Heart left ventricle (tissue), 16 donors: ENCODE measurements around the gene HES1. TPM values are rescaled to one million over a fixed set of nuclear protein-coding genes. Genes with fewer than 3 reads are reported as not detected.

Experiments
- ATAC-seq, 4 donors: fragments of 200-7000 bp; cut with Tn5 transposase; one replicate each; pipeline ENCODE4 v1.9.1; 2020 to 2022; ENCODE audit warnings: moderate library complexity in 4 of 4, mild to moderate bottlenecking in 3 of 4, moderate number of reproducible peaks in 1 of 4
- DNase-seq, 5 donors: peaks; one replicate each; pipeline ENCODE4 v3.0.0-alpha.2; 2020
- H3K27ac ChIP-seq, 12 donors: fragments of 200-600 bp; sonication (generic) in 4 of 12; one replicate each; pipeline versions ENCODE4 v1.5.0 to v1.8.0; 2016 to 2022; ENCODE audit warnings: mild to moderate bottlenecking in 2 of 12
- H3K27me3 ChIP-seq, 9 donors: fragments of 200-600 bp; sonication (generic) in 2 of 9; one replicate each; pipeline versions ENCODE4 v1.5.1 to v1.8.0; 2016 to 2022; ENCODE audit warnings: mild to moderate bottlenecking in 3 of 9
- H3K36me3 ChIP-seq, 9 donors: fragments of 200-600 bp; sonication (generic) in 2 of 9; one replicate each; pipeline versions ENCODE4 v1.5.0 to v1.8.0; 2018 to 2022; ENCODE audit warnings: mild to moderate bottlenecking in 2 of 9
- H3K4me1 ChIP-seq, 12 donors: fragments of 200-600 bp; sonication (generic) in 4 of 12; one replicate each; pipeline versions ENCODE4 v1.5.0 to v1.8.0; 2016 to 2022; ENCODE audit warnings: mild to moderate bottlenecking in 3 of 12
- H3K4me3 ChIP-seq, 12 donors: fragments of 200-600 bp; sonication (generic) in 4 of 12; one replicate each; pipeline versions ENCODE4 v1.5.0 to v1.8.0; 2017 to 2022; ENCODE audit warnings: mild to moderate bottlenecking in 9 of 12, moderate library complexity in 4 of 12
- H3K9me3 ChIP-seq, 12 donors: fragments of 200-600 bp; sonication (generic) in 4 of 12; one replicate each; pipeline versions ENCODE4 v1.5.0 to v1.8.0; 2016 to 2022; ENCODE audit warnings: mild to moderate bottlenecking in 1 of 12
- POLR2A ChIP-seq, 2 donors: fragments of 450-650 bp; IDR thresholded peaks; one replicate each; pipeline ENCODE4 v1.6.1; 2017; ENCODE audit warnings: antibody characterized with exemption in 2 of 2, mild to moderate bottlenecking in 2 of 2, moderate library complexity in 2 of 2
- WGBS, 4 donors: extraction: QIAGEN DNeasy Blood & Tissue Kit in 2 of 4; methylation state at CpG; one replicate each; pipeline versions ENCODE4 v1.1.5 to v1.1.7; 2013 to 2018; 5-methylcytosine and 5-hydroxymethylcytosine counted together
- intact Hi-C, 10 donors: fragments of 100-400 bp; cut with DNase I; formaldehyde crosslinking; loops; one replicate each; pipeline versions ENCODE4 v1.11.1 to v1.14.2; 2022
- polyA plus RNA-seq, 2 donors: library from polyadenylated mRNA; stranded (reverse); fragments of 200-250 nt; gene quantifications; one replicate each; pipeline ENCODE4 v1.2.3, GENCODE V29; 2013
- total RNA-seq, 9 donors: library from RNA; depleted of rRNA in 2 of 9; stranded (reverse); fragments of >200 nt in 2 of 9; fragmentation: NEBNext Ultra II Directional in 3 of 9; extraction: Animal tissue kit (Norgen Biotek cat#: 25700) in 3 of 9; gene quantifications; one replicate each; pipeline versions ENCODE4 v1.1.0 to v1.2.4, GENCODE V29; 2016 to 2023
- TF ChIP-seq, protein P1 (sequence below), 12 donors: fragments of 200-600 bp; sonication (generic) in 4 of 12; IDR thresholded peaks; one replicate each; pipeline versions ENCODE4 v1.5.0 to v1.8.0; 2018 to 2022; ENCODE audit warnings: antibody characterized with exemption in 12 of 12, mild to moderate bottlenecking in 5 of 12
- donor health status: ischemic (EF 13 %, LVEDD 7.1; RV severe dilation, severe dysfunction).
- donor health status: healthy with polysubstance abuse.
- donor health status: DM: no; HTN: yes; CAD: no.
- donor health status: DM: no; HTN: no; CAD: no.
- donor health status: ischemic (EF 25% LVEDD 6.9; RV normal size, moderate dysfunction).
- donor health status: ischemic (EF 25% LVEDD 5.7; RV mildly dilated, moderate dysfunction).
- donor health status: healthy.
- donor health status: DM: yes; HTN: yes; CAD: no.
- donor health status: ischemic (EF 35%, LVEDD 5.7; RV mildly dilated, moderate dysfunction).
- donor health status: nonischemic (EF 11% LVEDD 7.7; RV severe dilation, severe dysfunction).
- donor health status: DM: yes; HTN: yes; CAD: no.
- donor health status: PGD.
- donor health status: ischemic (EF 29% LVEDD 5.4; RV normal size, mild dysfunction).
- donor health status: nonischemic (EF 23%, LVEDD 6.1; RV moderate dilation, normal function).

Gene HES1
- total and polyA plus RNA-seq, 11 donors = 9.2 to 32.3 (median 12.0) TPM

GRCh38 chr3:194139071-194139813, 3.3 kb downstream of the HES1 start:
- intact Hi-C loops = loop anchor here in 8 of 10 donors (2.0 to 10.0 kb wide), 10 partner anchors 64 to 352 kb away; no protein-coding TSS in a partner anchor
- no peak for ATAC-seq
- DNase-seq = peak in 4 of 5 donors; percentile 45 to 57 (median 54)
- peak overlapping the region in 11 of 12 donors; percentile 49 to 99 (median 97) for H3K27ac ChIP-seq
- no peak for TF ChIP-seq POLR2A (IDR thresholded peaks at IDR 0.05)
- TF ChIP-seq, protein P1, sequence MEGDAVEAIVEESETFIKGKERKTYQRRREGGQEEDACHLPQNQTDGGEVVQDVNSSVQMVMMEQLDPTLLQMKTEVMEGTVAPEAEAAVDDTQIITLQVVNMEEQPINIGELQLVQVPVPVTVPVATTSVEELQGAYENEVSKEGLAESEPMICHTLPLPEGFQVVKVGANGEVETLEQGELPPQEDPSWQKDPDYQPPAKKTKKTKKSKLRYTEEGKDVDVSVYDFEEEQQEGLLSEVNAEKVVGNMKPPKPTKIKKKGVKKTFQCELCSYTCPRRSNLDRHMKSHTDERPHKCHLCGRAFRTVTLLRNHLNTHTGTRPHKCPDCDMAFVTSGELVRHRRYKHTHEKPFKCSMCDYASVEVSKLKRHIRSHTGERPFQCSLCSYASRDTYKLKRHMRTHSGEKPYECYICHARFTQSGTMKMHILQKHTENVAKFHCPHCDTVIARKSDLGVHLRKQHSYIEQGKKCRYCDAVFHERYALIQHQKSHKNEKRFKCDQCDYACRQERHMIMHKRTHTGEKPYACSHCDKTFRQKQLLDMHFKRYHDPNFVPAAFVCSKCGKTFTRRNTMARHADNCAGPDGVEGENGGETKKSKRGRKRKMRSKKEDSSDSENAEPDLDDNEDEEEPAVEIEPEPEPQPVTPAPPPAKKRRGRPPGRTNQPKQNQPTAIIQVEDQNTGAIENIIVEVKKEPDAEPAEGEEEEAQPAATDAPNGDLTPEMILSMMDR (IDR thresholded peaks at IDR 0.05) = no peak
- peaks cover 0 to 45% (median 0%) of the 10 kb centered on the region in 9 donors for H3K27me3 ChIP-seq
- peaks cover 0 to 6% (median 0%) of the 10 kb centered on the region in 9 donors for H3K36me3 ChIP-seq
- no peaks in the 10 kb centered on the region for H3K9me3 ChIP-seq
- WGBS, 4 donors = 40 to 56% (median 47%) methylated on average over 16 to 21 of the region's 21 CpGs
- H3K4me3 ChIP-seq = peak overlapping the region in 10 of 12 donors; percentile 7 to 92 (median 76)
- H3K4me1 ChIP-seq = peaks cover 0 to 78% (median 42%) of the 10 kb centered on the region in 12 donors

DNA sequence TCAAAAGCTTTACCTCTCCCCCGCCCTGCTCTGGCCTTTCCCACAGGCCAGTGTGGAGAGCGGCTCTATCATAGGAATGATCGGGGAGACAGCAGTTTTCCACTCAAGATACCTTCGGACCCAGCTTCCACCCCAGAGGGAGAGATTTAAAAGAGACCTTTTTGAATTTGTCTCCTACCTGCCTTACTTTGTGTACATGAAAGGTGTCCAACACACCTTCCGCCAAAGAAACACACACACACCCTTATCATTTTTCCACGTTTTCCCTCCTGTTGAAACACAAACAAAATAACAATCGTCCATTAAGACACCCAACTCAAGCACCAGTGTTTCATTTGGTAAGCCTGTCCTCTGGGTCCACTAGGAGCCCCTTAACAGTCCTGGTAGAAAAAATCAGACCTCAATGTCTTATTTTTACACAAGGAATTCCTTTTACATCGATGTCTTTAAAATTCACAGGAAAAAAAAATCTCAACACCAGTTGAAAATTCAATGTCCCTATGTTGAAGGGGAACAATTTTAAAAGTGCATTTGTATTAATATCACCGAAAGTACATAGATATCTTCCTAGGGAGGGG, 4.0 kb downstream of the HES1 start:
- Histone ChIP-seq H3K9me3 (no peaks in the 10 kb centered on the region), H3K4me1 (peaks cover 0 to 75% (median 42%) of the 10 kb centered on the region in 12 donors), H3K27me3 (peaks cover 0 to 45% (median 0%) of the 10 kb centered on the region in 9 donors), H3K4me3 (peak overlapping the region in 6 of 12 donors; percentile 74 to 92 (median 79)), H3K36me3 (peaks cover 0 to 6% (median 0%) of the 10 kb centered on the region in 9 donors), H3K27ac (peak overlapping the region in 11 of 12 donors; percentile 91 to 99 (median 97))
- DNase-seq = no peak
- ATAC-seq = no peak
- intact Hi-C loops = loop anchor here (1.0 to 10.0 kb wide), 14 partner anchors 65 to 359 kb away; no protein-coding TSS in a partner anchor
- 57 to 70% (median 66%) methylated on average over 9 of the region's 9 CpGs for WGBS, 4 donors
- no peak for TF ChIP-seq POLR2A (IDR thresholded peaks at IDR 0.05)
- TF ChIP-seq, protein P1 (IDR thresholded peaks at IDR 0.05) = no peak

DNA sequence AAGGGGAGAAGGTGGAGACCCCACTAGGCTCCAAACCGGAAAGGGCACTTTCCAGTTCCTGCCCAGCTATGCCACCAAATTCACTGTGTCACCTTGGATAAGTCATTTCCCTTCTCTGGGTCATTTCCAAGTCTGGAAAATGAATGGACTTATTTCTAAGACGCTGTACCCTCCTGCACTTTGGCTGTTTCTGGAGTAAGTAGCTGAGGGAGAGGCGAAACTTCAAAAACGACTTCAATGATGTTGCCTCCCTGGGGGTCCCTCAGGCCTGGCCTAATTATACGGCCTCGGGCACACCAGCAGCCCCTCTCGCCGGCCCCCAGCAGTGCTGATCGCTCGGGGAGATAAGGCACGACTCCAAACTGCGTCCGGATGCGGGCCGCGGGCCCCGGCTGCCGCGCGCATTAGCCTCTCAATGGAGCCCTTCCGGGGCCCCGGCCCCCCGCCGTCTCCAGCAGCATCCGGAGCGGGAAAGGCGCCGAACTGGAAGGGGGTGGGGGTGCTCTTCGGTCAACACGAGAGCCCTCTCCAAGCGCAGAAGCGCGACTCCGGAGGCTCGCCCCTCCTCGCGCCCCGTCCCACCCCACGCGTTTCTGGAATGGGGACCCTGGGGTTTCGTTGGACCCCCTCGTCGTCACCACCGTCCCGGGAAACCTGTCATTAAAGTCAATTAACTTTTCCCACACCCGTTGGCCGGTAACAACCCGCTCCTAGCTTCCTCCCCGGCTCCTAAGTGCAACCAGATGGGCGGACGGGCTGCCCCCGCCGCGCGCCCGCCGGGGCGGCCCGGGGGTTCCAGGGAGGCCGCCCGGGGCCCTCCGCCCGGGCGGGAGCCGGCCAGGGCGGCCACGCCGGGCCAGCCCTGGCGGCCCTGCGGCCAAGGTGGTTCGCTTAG, 4.8 kb downstream of the HES1 start:
- H3K27me3 ChIP-seq = peaks cover 0 to 45% (median 0%) of the 10 kb centered on the region in 9 donors
- peak in 1 of 2 donors; percentile 12 for TF ChIP-seq POLR2A (IDR thresholded peaks at IDR 0.05)
- TF ChIP-seq, protein P1 (IDR thresholded peaks at IDR 0.05) = no peak
- no peaks in the 10 kb centered on the region for H3K9me3 ChIP-seq
- H3K27ac ChIP-seq = peak overlapping the region; percentile 78 to 99 (median 98)
- H3K4me1 ChIP-seq = peaks cover 0 to 69% (median 41%) of the 10 kb centered on the region in 12 donors
- ATAC-seq = peak in 3 of 4 donors; percentile 8 to 46 (median 34)
- H3K4me3 ChIP-seq = peak overlapping the region in 11 of 12 donors; percentile 9 to 74 (median 49)
- DNase-seq = peak; percentile 70 to 83 (median 77)
- H3K36me3 ChIP-seq = peaks cover 0 to 6% (median 0%) of the 10 kb centered on the region in 9 donors
- intact Hi-C loops = loop anchor here in 5 of 10 donors (1.0 to 5.0 kb wide), 8 partner anchors 125 to 360 kb away; no protein-coding TSS in a partner anchor
- 2 to 8% (median 6%) methylated on average over 18 to 71 of the region's 71 CpGs for WGBS, 4 donors
